Endodermal cell (in vitro differentiated cells): Measurements from ENCODE around the gene PNPLA2. TPM values are rescaled to one million over a fixed set of nuclear protein-coding genes. Genes with fewer than 3 reads are reported as not detected.

Experiments
- DNase-seq: peaks from one replicate; pipeline ENCODE4 v3.0.0-alpha.2; 2017
- H3K27ac ChIP-seq: 2 replicates; pipeline ENCODE4 v1.5.1; 2013; ENCODE audit warnings: mild to moderate bottlenecking, low read depth, low read length, moderate library complexity
- H3K27me3 ChIP-seq: 2 replicates; pipeline ENCODE4 v1.6.1; 2013; ENCODE audit warnings: mild to moderate bottlenecking, low read length, moderate library complexity; ENCODE audit not compliant: insufficient read depth, control insufficient read depth, poor library complexity, severe bottlenecking
- H3K36me3 ChIP-seq: 2 replicates; pipeline ENCODE4 v1.7.0; 2013; ENCODE audit warnings: mild to moderate bottlenecking, low read length, moderate library complexity; ENCODE audit not compliant: control insufficient read depth, insufficient read depth
- H3K4me1 ChIP-seq: one replicate; pipeline ENCODE4 v1.7.0; 2013; ENCODE audit warnings: low read length; ENCODE audit not compliant: control insufficient read depth, insufficient read depth
- H3K4me3 ChIP-seq: 2 replicates; pipeline ENCODE4 v1.5.1; 2013; ENCODE audit warnings: mild to moderate bottlenecking, low read length, moderate library complexity
- H3K9ac ChIP-seq: 2 replicates; pipeline ENCODE4 v1.6.1; 2013; ENCODE audit warnings: mild to moderate bottlenecking, low read length, moderate library complexity; ENCODE audit not compliant: poor library complexity, severe bottlenecking; ENCODE audit errors: extremely low read depth
- H3K9me3 ChIP-seq: 2 replicates; pipeline ENCODE4 v1.6.1; 2013; ENCODE audit warnings: mild to moderate bottlenecking, low read length, moderate library complexity; ENCODE audit not compliant: control insufficient read depth
- H3K27ac Mint-ChIP-seq: 2 replicates; pipeline ENCODE4 v1.8.0; 2020; ENCODE audit warnings: mixed read lengths
- H3K27me3 Mint-ChIP-seq: 2 replicates; pipeline ENCODE4 v1.8.0; 2021; ENCODE audit warnings: mild to moderate bottlenecking, mixed read lengths; ENCODE audit not compliant: insufficient read depth
- H3K36me3 Mint-ChIP-seq: 2 replicates; pipeline ENCODE4 v1.8.0; 2020; ENCODE audit warnings: low read depth, mixed read lengths
- H3K4me1 Mint-ChIP-seq: 2 replicates; pipeline ENCODE4 v1.8.0; 2020; ENCODE audit warnings: mixed read lengths
- H3K4me3 Mint-ChIP-seq: 2 replicates; pipeline ENCODE4 v1.8.0; 2020; ENCODE audit warnings: mild to moderate bottlenecking, moderate library complexity, mixed read lengths
- H3K9me3 Mint-ChIP-seq: 2 replicates; pipeline ENCODE4 v1.8.0; 2020; ENCODE audit warnings: mild to moderate bottlenecking, mixed read lengths
- WGBS, 2 experiments: methylation state at CpG; one replicate each; pipeline versions ENCODE4 v1.1.5 to v1.1.7; 2013; ENCODE audit warnings: missing lambda C conversion rate in 2 of 2, mixed read lengths in 1 of 2; ENCODE audit not compliant: insufficient coverage in 1 of 2, insufficient read length in 1 of 2; 5-methylcytosine and 5-hydroxymethylcytosine counted together
- total RNA-seq, 2 donors: library from RNA; stranded (reverse); fragmentation: NEBNext Ultra II Directional in 1 of 2; extraction: Animal tissue kit (Norgen Biotek cat#: 25700) in 1 of 2; gene quantifications; 2 replicates in 1 of 2; 3 replicates in 1 of 2; pipeline ENCODE4 v1.2.1, GENCODE V29; 2021
- TF ChIP-seq, protein P1 (sequence below): fragments of 200-600 bp; sonication (generic); conservative IDR thresholded peaks from 2 replicates; pipeline ENCODE4 v1.5.0; 2021; ENCODE audit warnings: antibody characterized with exemption, mild to moderate bottlenecking

Gene PNPLA2
- total RNA-seq, 2 donors from 2014 or later: 77.0 to 77.6 TPM

DNA sequence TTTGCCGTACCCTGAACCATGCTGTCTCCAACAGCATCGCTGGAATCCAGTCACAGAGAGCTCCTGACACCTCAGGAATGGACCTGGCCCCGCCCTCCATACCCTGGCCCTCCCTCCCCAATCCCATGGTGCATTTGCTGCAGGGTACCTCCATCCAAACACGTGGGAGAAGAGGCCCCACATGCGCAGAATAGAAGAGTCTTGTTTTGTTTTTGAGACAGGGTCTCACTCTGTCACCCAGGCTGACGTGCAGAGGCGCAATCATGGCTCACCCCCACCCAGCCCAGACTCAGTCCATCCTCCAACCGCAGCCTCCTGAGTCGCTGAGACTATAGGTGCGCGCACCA, 2.3 kb upstream of the PNPLA2 start:
- Mint-ChIP-seq H3K27me3 (no peaks in the 10 kb centered on the region), H3K9me3 (no peaks in the 10 kb centered on the region), H3K4me1 (peaks cover 2% of the 10 kb centered on the region), H3K27ac (no peak overlapping the region), H3K4me3 (no peak overlapping the region), H3K36me3 (peaks cover 24% of the 10 kb centered on the region)
- peak; percentile 71 for DNase-seq
- TF ChIP-seq, protein P1, sequence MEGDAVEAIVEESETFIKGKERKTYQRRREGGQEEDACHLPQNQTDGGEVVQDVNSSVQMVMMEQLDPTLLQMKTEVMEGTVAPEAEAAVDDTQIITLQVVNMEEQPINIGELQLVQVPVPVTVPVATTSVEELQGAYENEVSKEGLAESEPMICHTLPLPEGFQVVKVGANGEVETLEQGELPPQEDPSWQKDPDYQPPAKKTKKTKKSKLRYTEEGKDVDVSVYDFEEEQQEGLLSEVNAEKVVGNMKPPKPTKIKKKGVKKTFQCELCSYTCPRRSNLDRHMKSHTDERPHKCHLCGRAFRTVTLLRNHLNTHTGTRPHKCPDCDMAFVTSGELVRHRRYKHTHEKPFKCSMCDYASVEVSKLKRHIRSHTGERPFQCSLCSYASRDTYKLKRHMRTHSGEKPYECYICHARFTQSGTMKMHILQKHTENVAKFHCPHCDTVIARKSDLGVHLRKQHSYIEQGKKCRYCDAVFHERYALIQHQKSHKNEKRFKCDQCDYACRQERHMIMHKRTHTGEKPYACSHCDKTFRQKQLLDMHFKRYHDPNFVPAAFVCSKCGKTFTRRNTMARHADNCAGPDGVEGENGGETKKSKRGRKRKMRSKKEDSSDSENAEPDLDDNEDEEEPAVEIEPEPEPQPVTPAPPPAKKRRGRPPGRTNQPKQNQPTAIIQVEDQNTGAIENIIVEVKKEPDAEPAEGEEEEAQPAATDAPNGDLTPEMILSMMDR: no peak
- H3K9ac ChIP-seq: no peak overlapping the region
- H3K27me3 ChIP-seq: no peaks in the 10 kb centered on the region
- H3K36me3 ChIP-seq: peaks cover 28% of the 10 kb centered on the region
- H3K27ac ChIP-seq: no peak overlapping the region
- H3K4me3 ChIP-seq: no peak overlapping the region
- no peaks in the 10 kb centered on the region for H3K9me3 ChIP-seq
- H3K4me1 ChIP-seq: no peaks in the 10 kb centered on the region
- WGBS, 2 experiments: 60 to 76% methylated on average over 6 to 8 of the region's 11 CpGs

DNA sequence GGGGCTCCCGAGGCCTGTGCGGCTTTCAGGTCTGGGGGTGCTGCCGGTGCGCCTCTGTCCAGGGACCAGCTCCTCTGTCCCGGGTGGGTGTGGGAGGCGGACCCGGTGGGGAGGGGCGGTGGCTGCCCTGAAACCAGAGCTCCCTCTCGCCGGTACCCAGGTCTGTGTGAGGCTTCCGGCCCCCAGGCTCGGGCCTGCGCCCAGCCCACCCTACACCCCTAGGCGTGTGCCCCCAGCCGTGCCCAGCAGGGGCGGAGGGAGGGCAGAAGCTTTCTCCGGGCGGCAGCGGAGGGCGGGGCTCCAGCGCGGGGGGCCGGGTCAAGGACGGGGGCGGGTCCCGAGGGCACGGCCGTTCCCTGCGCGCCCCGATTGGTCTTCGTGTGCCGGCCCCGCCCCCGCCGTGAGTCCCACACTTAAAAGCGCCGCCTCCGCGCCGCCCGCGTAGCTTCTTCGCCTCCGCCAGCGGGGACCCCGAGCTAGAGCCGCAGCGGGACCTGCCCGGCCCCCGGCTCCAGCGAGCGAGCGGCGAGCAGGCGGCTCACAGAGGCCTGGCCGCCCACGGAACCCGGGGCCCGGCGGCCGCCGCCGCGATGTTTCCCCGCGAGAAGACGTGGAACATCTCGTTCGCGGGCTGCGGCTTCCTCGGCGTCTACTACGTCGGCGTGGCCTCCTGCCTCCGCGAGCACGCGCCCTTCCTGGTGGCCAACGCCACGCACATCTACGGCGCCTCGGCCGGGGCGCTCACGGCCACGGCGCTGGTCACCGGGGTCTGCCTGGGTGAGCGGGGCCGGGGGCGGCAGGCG, 616 bp downstream of the PNPLA2 start:
- WGBS, 2 experiments: 0 to 4% methylated on average over 23 to 96 of the region's 96 CpGs
- no peaks in the 10 kb centered on the region for H3K9me3 Mint-ChIP-seq
- no peaks in the 10 kb centered on the region for H3K36me3 ChIP-seq

GRCh38 chr11:819943-820649, 1.4 kb downstream of the PNPLA2 start:
- Mint-ChIP-seq H3K27ac (no peak overlapping the region), H3K36me3 (peaks cover 11% of the 10 kb centered on the region), H3K9me3 (no peaks in the 10 kb centered on the region), H3K4me3 (peak overlapping the region; percentile 70), H3K27me3 (no peaks in the 10 kb centered on the region), H3K4me1 (no peaks in the 10 kb centered on the region)
- Histone ChIP-seq H3K9ac (peak overlapping the region; percentile 63), H3K4me3 (peak overlapping the region; percentile 81), H3K27ac (no peak overlapping the region), H3K4me1 (no peaks in the 10 kb centered on the region), H3K9me3 (no peaks in the 10 kb centered on the region), H3K27me3 (peaks cover under 1% of the 10 kb centered on the region), H3K36me3 (no peaks in the 10 kb centered on the region)
- WGBS, 2 experiments: 12 to 22% methylated on average over 10 to 47 of the region's 47 CpGs
- peak; percentile 94 for DNase-seq
- TF ChIP-seq, protein P1: no peak

More for the DNA sequence above, 616 bp downstream of the PNPLA2 start:
- no peaks in the 10 kb centered on the region for H3K9me3 ChIP-seq
- H3K4me3 ChIP-seq: peak overlapping the region; percentile 81
- no peaks in the 10 kb centered on the region for H3K4me1 ChIP-seq
- peak; percentile 96 for DNase-seq
- peak overlapping the region; percentile 63 for H3K9ac ChIP-seq
- TF ChIP-seq, protein P1: no peak
- no peaks in the 10 kb centered on the region for H3K4me1 Mint-ChIP-seq
- no peaks in the 10 kb centered on the region for H3K27me3 Mint-ChIP-seq
- no peak overlapping the region for H3K27ac Mint-ChIP-seq
- peak overlapping the region; percentile 70 for H3K4me3 Mint-ChIP-seq
- H3K27me3 ChIP-seq: no peaks in the 10 kb centered on the region
- peaks cover 6% of the 10 kb centered on the region for H3K36me3 Mint-ChIP-seq
- no peak overlapping the region for H3K27ac ChIP-seq
